GM19351 (cell line): ENCODE measurements around the gene YIPF4.
"Not testable (repeated sequence)": the region's sequence is repeated elsewhere in the genome, so short reads cannot be mapped to it uniquely, and the experiment has no call there.

Experiments
- ATAC-seq: cut with Tn5 transposase; IDR thresholded peaks from one replicate; pipeline ENCODE4 v1.9.1; 2021; ENCODE audit warnings: mild to moderate bottlenecking, moderate library complexity; ENCODE audit not compliant: unreplicated experiment

YIPF4 gene

GRCh38 chr2:32277674-32278477 lies at the start of gene YIPF4:
Gene YIPF4 (plus strand): TSS chr2:32277904. CDS start chr2:32278156, 252 bp downstream.
- ATAC-seq = peak; percentile 98

- no peak for ATAC-seq
These were observed 49.5 kb upstream of the YIPF4 start for GRCh38 chr2:32228181-32228580.

- ATAC-seq = no peak
These were observed 48.1 kb upstream of the YIPF4 start for GRCh38 chr2:32229635-32230034.

- ATAC-seq = no peak
These were observed 45.7 kb upstream of the YIPF4 start for GRCh38 chr2:32231959-32232358.

GRCh38 chr2:32235315-32235714 lies 42.4 kb upstream of the YIPF4 start:
- no peak for ATAC-seq

- no peak for ATAC-seq
These were observed 40.2 kb upstream of the YIPF4 start for GRCh38 chr2:32237488-32237887.

- no peak for ATAC-seq
These were observed 39.7 kb upstream of the YIPF4 start for GRCh38 chr2:32237996-32238395.

- no peak for ATAC-seq
These were observed 35.4 kb upstream of the YIPF4 start for GRCh38 chr2:32242331-32242730.

- no peak for ATAC-seq
These were observed 30.8 kb upstream of the YIPF4 start for GRCh38 chr2:32246911-32247310.

GRCh38 chr2:32248299-32248698 lies 29.4 kb upstream of the YIPF4 start:
- ATAC-seq = no peak

GRCh38 chr2:32249731-32250236 lies 27.9 kb upstream of the YIPF4 start:
- no peak for ATAC-seq

- no peak for ATAC-seq
These were observed 27.4 kb upstream of the YIPF4 start for GRCh38 chr2:32250290-32250689.

GRCh38 chr2:32258242-32258641 lies 19.5 kb upstream of the YIPF4 start:
- ATAC-seq = no peak

GRCh38 chr2:32260376-32260775 lies 17.3 kb upstream of the YIPF4 start:
- no peak for ATAC-seq

- ATAC-seq = no peak
These were observed 15.6 kb upstream of the YIPF4 start for GRCh38 chr2:32262105-32262504.

- ATAC-seq = peak; percentile 97
These were observed 13.1 kb upstream of the YIPF4 start, which contains the start of gene NLRC4 for GRCh38 chr2:32264422-32265105. Gene NLRC4 (minus strand): TSS chr2:32264886. CDS start chr2:32256775, 8,111 bp downstream.

- ATAC-seq = no peak
These were observed 6.6 kb upstream of the YIPF4 start for GRCh38 chr2:32271063-32271462.

- no peak for ATAC-seq
These were observed 5.4 kb upstream of the YIPF4 start for GRCh38 chr2:32272279-32272678.

- no peak for ATAC-seq
These were observed 3.4 kb upstream of the YIPF4 start for GRCh38 chr2:32274289-32274688.

- not testable (repeated sequence) for ATAC-seq
These were observed 1.9 kb upstream of the YIPF4 start for GRCh38 chr2:32275790-32276189.

GRCh38 chr2:32277363-32277673 lies 386 bp upstream of the YIPF4 start:
- no peak for ATAC-seq

- no peak for ATAC-seq
These were observed 762 bp downstream of the YIPF4 start for GRCh38 chr2:32278478-32278853.
